GM10266 (cell line): ENCODE data around the gene INHBE.

Experiments
- DNase-seq: peaks from one replicate; pipeline ENCODE4 v3.0.0; 2012; ENCODE audit errors: extremely low spot score
- TF ChIP-seq, protein P1 (sequence below): IDR thresholded peaks from 2 replicates; pipeline ENCODE4 v1.5.1; 2012; ENCODE audit warnings: mild to moderate bottlenecking, low read depth; ENCODE audit not compliant: control insufficient read depth, insufficient read depth; ENCODE audit errors: missing control alignments

INHBE gene

DNA sequence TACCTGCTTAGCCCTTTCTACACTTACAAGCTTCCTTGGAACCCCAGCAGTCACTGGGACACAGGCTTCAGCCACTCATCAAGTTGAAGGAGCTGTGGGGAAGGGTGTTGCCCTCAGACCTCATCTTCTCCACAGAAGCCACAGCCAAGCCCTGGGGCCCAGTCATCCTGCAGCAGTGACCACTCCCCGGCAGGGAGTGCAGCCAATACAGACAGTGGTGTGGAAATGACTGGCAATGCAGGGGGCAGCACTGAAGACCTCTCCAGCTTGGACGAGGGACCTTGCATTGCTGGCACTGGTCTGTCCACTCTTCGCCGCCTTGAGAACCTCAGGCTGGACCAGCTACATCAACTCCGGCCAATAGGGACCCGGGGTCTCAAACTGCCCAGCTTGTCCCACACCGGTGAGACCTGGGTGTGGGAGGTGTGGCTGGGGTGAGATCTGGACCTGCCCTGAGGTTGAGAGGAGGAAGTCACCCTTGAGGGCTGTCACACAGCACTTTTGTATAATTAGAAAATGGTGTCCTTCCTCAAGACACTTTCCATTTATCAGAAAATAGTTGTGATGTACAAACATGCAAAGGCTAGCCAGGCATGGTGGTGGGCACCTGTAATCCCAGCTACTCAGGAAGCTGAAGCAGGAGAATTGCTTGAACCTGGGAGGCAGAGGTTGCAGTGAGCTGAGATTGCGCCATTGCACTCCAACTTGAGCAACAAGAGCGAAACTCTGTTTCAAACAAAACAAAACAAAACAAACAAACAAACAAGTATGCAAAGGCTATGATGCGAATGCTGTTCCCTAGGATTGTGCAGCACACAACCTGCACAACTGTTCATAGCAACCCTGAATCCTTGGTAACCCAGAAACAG, 14.4 kb downstream of the INHBE start:
- TF ChIP-seq, protein P1, sequence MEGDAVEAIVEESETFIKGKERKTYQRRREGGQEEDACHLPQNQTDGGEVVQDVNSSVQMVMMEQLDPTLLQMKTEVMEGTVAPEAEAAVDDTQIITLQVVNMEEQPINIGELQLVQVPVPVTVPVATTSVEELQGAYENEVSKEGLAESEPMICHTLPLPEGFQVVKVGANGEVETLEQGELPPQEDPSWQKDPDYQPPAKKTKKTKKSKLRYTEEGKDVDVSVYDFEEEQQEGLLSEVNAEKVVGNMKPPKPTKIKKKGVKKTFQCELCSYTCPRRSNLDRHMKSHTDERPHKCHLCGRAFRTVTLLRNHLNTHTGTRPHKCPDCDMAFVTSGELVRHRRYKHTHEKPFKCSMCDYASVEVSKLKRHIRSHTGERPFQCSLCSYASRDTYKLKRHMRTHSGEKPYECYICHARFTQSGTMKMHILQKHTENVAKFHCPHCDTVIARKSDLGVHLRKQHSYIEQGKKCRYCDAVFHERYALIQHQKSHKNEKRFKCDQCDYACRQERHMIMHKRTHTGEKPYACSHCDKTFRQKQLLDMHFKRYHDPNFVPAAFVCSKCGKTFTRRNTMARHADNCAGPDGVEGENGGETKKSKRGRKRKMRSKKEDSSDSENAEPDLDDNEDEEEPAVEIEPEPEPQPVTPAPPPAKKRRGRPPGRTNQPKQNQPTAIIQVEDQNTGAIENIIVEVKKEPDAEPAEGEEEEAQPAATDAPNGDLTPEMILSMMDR = no peak
- no peak for DNase-seq

DNA sequence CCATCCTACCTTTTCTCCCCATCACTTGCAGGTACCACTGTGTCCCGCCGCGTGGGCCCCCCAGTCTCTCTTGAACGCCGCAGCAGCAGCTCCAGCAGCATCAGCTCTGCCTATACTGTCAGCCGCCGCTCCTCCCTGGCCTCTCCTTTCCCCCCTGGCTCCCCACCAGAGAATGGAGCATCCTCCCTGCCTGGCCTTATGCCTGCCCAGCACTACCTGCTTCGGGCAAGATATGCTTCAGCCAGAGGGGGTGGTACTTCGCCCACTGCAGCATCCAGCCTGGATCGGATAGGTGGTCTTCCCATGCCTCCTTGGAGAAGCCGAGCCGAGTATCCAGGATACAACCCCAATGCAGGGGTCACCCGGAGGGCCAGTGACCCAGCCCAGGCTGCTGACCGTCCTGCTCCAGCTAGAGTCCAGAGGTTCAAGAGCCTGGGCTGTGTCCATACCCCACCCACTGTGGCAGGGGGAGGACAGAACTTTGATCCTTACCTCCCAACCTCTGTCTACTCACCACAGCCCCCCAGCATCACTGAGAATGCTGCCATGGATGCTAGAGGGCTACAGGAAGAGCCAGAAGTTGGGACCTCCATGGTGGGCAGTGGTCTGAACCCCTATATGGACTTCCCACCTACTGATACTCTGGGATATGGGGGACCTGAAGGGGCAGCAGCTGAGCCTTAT, 15.3 kb downstream of the INHBE start:
- DNase-seq = no peak
- TF ChIP-seq, protein P1 = no peak

DNA sequence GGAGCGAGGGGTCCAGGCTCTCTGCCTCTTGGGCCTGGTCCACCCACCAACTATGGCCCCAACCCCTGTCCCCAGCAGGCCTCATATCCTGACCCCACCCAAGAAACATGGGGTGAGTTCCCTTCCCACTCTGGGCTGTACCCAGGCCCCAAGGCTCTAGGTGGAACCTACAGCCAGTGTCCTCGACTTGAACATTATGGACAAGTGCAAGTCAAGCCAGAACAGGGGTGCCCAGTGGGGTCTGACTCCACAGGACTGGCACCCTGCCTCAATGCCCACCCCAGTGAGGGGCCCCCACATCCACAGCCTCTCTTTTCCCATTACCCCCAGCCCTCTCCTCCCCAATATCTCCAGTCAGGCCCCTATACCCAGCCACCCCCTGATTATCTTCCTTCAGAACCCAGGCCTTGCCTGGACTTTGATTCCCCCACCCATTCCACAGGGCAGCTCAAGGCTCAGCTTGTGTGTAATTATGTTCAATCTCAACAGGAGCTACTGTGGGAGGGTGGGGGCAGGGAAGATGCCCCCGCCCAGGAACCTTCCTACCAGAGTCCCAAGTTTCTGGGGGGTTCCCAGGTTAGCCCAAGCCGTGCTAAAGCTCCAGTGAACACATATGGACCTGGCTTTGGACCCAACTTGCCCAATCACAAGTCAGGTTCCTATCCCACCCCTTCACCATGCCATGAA, 16.0 kb downstream of the INHBE start:
- TF ChIP-seq, protein P1 = no peak
- DNase-seq = no peak

DNA sequence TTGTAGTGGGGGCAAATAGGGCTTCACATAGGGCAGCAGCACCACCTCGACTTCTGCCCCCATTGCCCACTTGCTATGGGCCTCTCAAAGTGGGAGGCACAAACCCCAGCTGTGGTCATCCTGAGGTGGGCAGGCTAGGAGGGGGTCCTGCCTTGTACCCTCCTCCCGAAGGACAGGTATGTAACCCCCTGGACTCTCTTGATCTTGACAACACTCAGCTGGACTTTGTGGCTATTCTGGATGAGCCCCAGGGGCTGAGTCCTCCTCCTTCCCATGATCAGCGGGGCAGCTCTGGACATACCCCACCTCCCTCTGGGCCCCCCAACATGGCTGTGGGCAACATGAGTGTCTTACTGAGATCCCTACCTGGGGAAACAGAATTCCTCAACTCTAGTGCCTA, 16.6 kb downstream of the INHBE start:
- no peak for DNase-seq
- TF ChIP-seq, protein P1 = no peak

DNA sequence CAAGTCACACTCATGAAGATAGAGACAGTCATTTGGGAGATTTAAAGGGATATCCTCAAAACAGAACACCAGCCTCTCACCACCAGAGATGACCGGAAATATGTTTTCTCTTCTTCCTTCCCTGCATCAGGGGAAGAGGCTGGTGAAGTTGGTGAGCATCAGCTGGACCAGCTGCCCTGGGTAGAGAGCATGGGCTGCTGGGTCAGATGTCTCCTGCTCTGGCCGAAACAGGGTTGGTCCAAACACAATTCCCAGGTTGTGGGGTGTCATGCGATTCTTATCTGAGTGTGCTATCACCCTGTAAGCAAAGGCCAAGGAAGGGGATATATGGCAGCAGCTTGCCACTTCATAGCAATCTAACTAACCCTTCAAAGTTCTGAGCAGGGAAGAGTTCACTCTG, 17.3 kb downstream of the INHBE start:
- TF ChIP-seq, protein P1 = no peak
- no peak for DNase-seq

DNA sequence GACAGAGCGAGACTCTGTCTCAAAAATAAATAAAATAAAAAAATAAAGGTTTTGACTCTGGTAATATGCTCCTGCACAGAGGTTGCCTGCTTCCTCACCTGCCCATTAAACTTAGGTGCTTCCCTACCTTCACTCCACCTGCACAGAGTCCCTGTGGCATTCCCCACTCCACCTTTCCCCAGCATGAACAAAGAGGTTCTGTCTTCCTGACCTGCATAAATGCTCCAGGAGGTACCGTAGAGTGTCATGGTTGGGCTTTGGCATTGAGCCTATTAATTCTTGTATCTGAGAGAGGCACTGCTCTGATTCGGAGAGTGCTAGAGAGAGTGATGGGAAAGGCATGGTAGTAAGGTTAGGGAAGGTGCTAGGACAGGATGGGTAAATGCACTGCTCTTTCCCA, 18.3 kb downstream of the INHBE start:
- TF ChIP-seq, protein P1 = no peak
- DNase-seq = no peak
